ENCODE results near the gene SWI5.
"Not testable (repeated sequence)": the region's sequence is repeated elsewhere in the genome, so short reads cannot be mapped to it uniquely, and the experiment has no call there.

The SWI5 gene

DNA sequence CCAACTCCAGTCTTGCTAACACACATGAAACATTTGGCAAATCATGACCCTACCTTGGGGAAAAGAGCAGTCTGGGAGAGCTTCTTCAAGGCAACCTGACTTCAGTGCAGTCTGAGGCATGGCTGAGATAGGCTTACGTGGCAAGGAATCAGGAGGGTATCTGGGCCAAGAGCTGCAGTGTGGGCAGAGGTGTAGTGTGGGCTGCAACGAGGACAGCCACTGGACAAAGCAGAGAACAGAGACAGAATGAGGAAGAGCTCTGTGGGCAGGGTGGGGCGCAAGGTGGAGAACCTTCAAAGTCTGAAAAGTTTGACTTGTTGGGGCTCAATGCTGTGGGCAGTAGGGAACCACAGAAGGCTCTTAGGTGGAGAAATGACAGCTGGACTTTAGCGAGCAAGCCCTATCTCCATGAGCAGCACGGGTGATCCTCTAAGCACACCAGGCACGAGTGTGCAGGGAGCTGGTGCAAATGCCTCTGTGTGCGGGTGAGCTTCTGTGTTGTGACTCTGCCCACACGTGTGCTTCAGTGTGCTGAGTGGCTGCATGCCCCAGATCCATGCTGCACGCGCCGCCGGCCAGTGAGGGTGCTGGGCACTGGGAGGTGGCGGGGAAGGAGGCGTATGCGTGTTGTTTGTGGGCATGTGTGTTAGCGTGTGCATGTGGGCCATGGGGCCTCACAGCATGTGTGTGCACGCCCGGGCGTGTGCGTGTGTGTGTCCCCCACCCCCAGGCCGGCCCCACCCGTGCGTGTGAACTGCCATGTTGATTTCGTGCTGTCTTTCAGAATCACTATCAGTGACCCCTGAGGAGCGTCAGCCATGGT is 23.5 kb upstream of the SWI5 start:
- DNase-seq, result no peak

DNA sequence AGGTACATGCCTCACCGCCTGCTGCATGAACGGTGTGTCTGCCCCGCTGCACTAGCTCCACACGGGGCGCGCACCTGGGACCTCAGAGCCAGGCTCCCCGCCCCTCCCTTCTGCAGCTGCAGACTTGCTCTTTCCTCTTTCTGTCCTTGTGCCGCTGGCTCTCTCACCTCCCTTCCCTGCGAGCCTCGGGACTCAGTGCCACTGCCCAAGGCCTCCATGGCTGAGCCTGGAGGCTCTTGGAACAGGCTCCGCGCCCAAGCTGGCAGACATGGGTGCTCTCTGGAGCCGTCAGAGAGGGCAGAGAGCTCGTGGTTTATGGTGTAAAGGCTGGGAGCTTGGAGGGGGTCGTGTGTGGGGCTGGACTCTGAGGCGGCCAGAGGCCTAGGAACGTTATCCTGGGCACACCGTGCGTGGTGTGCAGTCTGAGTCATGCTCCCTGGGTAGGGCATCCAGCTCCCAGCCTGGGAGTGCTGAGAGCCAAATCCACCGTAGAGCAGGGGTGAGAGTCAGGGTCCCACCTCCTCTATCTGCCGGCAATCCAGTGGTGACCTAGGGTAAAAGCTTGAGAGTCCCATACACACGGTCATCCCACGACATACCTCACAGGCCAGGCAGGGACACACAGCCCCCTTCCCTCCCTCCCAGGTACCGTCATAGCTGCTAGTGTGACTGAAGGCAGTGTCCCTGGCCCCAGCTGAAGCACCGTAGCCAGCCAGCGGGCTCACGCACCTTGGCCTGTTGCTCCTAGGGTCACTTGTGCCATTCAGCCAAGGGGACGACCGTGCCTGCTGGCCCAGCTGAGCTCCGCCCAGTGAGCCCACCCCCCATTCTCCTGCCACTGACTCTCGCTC is 22.7 kb upstream of the SWI5 start:
- no peak for DNase-seq

DNA sequence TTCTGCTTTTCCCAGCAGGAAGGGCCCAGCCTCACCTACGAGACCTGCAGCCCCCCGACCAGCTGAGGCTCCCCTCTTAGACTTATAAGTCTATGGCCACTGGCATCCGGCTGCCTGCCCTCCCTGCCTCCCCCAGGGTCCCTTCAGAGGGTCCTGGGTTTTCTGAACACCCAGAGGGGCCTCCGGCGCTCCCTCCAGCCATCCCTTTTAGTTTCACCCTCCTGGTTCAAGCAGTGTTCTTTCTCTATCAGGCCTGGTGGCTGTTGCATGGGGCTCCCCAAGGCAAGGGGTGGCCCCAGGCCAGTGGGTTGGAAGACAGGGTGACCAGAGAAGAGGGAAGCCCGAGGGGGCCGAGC is 22.1 kb upstream of the SWI5 start:
- DNase-seq, result no peak

DNA sequence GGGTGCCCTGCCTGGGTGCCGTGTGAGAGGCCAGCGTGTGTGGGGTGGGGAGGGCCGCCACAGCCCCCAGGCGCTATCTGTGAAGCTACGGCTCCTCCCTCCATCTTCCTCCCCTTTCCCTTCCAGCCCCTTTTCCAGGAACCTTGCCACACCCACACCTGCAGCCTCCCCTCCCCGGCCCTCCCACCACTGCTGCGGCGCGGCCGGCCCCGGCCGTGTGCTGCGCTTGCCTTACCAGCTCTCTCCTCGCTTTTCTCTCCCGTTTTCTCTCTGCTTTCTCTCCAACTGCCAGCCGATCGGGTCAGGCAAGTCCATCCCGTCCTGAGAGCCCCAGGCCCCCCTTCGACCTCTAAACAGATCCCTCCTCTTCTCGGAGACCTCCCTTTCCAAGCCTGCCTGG is 21.7 kb upstream of the SWI5 start:
- no peak for DNase-seq

DNA sequence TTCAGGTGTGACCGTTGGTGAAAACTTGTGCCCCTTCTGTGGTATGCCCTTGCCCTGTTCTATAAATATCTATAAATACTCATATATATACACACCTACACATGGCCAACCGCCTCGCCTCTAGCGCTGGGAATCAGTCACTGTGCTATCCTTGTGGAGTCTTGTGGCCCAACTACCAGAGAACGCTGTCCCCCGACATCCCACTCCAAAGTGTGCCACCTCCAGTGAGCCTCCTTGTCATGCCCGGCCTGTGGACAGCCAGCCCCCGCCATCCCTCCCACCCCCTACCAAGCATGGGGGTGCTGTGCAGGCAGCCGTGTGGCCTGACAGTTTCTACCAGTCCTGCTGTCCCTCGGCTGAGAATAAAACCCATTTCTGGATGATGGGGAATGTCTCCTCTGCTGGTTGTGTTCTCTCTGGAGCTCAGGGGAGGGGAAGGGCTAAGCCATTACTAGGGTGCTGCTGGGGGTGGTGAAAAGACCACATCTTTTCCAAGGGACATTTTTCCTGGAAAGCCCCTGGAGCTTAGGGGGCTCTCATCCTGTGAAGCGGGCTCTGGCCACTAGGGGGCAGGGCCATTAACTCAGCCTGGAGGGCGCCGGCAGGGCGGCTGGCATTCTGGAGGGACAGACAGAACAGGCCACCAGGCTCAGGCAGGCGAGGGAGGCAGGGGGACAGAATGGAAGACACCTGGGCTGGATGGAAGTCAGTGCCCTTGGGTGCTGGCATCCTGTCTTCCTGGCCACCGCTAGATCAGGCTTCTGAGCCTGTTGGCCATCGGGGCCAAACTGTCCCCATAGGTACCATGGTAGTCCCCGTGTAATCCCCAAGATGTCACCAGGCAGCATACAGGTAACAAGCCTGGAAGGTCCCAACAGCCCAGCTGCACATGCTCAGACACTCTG is 21.0 kb upstream of the SWI5 start:
- peak; percentile 69 for DNase-seq

DNA sequence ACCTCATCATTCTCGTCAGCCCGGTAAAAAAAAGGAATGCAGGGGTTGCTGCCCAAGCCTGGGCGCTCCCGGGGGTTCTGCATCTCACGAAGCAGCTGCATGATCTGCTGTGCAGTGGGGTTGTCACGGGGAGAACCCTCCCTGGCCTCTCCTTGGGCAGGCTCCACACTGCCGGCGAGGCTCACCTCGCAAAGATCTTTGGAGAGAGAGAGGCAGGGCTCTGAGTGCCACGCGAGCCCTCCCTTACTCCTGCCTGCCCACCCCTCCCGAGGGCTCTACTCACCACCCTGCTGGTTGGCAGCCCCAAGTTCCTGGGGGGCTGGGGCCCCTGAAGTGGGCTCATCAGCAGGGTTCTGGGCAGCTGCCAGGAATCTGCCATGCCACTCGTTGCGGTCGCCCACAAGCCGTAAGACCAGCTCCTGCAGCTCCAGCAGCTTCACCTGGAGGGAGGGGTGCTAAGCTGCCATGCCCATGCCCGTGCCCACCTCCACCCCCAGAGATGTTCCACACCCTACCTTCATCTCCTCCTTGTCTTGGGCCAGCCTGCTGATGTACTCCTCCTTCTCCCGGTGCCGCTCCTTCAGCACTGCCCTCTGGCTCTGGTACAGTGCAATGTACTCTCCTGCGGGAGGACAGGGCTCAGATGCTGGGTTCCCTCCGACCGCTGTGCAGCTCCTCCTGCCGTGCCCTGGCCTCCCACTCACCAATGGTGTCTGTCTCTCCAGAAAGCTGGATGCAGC is 18.8 kb upstream of the SWI5 start:
- no peak for DNase-seq

DNA sequence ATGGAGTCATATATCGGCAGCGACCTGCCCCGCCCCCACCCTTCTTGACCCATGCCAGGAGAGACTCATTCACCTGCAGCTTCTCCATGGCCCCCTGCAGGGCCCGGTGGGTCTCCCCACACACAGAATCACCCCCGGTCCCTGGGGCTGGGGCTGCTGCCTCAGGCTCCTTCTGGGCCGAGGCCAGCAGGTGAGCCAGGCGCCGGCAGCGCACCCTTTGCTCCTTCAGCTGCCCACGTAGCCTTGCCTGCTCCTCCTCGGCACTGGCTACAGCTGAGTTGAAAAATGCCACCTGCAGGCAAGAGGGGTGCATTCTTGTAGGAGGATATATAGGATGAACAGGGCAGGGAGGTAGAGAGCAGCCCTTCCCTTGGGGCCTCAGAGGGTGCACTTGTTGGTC is 18.2 kb upstream of the SWI5 start:
- no peak for DNase-seq

DNA sequence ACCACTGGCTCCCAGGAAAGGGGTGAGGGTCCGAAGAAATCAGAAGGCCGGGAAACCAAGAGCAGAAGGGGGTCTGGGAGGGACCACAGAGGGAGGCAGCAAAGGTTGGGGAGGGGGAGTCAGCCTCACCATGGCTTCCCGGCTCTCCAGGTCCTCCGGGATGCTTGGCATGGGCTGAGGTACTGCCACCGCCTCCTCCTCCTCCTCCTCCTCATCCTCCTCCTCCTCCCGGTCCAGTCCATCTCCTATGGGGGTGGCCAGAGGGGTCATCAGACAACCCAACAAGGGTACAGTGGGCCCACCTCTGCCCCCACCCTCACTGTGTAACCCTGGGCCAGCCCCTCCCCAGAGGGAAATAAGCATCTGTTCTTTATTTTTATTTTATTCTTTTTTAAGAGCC is 17.8 kb upstream of the SWI5 start:
- DNase-seq, result no peak

DNA sequence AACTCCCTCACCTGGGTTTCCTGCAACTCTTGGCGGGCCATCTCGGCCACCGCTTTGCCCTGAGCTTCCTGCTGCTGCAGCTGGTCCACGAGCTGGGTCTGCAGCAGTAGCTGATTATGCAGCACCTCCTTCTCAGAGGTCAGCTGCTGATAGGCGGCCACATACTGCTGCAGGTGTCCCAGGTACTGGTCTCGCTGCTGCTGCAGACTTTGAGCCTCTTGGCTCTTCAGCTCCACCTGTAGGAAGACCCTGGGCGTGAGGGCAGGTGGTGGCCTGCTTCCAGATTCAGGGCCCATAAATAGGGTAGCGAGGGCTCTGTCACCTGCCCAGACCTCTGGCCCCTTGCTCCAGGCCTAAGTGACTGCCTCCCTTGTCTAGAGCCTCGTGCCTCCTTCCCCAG is 16.9 kb upstream of the SWI5 start:
- no peak for DNase-seq

DNA sequence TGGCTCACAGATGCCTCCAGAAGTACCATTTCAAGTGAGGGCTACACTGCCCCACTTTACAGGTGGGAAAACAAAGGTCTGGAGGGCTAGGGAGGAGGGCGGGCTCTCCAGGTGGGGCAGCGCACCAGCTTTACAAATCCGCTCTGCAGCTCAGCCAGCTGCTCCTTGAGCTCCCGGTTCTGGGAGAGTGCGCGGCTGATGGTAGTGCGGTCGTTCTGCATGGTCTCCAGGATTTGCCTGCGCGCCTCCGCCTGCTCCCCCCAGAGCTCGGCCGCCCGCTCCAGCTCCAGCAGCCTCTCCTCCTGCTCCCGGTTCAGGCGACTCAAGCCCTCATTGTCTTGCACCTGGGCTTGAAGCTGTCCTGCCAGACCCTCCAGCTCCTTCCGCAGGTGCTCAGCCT is 15.7 kb upstream of the SWI5 start:
- no peak for DNase-seq

DNA sequence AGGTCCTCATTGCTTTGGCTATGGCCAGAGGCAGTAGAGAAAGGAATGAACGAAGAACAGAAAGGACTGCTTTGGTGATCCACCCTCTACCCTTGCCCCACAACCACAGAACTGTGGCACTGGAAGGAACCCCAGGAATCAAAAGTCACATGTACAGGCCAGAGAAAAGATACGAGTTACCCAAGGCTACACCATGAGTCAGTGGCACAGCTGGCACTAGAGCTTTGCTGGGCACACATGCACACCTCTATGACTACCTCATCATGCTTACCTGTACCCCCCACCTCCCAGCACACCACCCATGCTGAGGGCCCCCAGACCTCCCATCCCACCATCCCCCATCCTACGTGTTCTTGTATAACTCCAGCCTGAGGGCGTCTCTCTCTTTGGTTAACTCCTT is 13.4 kb upstream of the SWI5 start:
- DNase-seq, result no peak

DNA sequence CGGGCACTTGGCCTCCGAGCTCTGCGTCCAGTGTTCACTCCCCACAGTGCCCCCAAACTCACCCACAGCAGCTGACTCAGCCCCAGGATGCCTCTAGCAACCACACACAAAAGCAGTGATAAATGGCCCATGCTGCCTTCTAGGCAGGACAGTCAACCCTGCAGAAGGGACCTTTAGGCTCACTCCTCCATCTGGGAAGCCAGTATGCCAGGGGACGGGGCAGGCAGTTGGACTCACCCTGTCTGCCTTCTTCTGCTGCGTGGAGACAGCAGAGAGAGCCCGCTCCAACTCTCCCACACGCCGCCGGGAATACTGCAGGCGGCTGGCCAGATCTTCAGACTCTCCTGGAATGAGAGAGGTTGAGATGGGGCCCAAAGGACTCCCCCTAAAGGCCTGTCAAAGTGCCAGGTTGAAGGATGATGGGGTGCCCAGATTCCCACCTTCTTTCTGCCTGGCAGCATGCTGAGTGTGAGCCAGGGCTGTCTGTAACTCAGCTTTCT is 10.7 kb upstream of the SWI5 start:
- DNase-seq, result no peak

DNA sequence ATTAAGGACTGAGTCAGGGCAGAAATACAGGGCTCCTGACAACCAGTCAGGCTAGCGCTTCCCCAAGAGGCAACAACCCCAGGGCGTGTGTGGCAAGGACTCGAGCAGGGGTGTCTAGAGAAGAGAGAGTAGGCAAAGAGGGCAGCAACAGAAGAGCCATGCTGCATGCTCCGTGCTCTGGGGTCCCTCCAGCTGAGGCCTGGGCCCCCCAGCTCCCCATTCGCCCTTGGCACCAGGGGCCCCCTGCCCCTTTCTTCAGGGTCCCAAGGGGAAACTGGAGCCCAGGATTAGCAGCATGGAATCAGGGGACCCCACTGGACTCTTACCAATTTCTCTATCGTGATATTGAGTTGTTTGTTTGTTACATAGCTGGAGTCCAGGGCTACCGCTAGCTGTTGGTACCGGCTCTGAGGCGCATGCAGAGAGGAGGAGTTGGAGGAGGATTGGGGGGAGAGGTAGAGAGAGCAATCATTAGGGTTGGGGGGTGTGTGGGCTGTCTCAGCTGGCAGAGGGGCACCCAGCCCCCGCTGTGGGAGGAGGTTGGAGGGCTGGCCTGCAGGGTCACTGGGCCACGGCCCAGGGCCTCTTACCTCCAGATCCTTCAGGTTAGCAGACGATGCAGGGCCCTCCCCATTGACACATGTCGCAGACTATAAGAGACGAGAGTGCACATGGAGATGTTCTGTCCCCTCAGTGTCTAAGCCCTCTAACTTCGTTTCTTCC is 9.0 kb upstream of the SWI5 start:
- no peak for DNase-seq

DNA sequence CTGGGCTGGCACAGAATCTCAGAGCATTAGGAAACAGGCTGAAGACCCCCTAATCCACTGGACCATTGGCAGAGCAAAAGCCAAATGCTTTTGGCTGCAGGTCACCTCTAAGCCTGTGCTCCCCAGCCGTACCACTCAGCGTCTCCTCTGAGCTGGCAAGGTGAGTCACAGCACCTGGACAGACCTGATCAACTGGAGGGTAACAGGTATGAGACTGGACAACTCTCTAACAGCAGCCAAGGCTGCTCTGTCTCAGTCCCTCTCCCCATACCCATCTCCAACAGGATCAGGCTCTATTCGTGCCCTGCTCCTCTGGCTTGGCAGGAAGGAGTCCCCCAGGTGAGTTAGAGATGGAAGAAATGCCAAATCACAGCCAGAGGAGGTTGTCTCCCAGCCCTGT is 5.0 kb upstream of the SWI5 start:
- no peak for DNase-seq

DNA sequence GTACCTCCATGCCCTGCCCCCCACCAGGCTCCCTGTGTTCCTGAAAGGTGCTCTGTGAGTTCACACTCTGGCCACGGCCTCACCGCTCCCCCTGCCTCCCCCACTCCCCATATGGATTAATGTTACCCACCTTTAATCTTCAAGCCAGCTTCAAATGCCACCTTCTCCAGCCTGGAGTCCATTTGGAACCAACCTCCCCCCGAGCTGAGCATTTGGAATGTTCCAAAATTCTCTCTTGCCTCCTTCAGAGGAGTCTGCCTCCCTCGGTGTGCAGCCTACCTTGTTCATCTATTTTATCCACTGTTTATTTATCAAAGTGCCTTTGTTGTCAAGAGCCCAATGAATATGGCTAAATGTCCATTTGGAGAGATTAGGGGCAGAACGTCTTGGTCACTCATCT is 4.6 kb upstream of the SWI5 start:
- DNase-seq, result no peak

DNA sequence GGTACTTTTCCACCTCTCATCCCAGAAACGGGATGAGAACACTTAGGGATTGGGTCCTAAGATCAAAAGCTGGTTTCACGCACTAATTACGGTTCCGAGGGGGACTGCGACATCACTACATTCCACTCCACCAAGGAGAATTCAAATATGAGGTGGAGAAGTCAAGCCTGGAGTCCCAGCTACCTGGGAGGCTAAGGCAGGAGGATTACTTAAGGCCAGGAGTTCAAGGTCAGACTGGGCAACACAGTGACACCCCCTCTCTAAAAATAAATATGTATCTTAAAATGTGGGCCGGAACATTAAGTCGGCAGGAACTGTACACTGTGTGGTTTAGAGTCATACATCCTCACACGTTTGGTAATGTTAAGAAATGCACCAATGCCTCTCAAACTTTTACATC is 1.8 kb upstream of the SWI5 start:
- DNase-seq, result no peak

DNA sequence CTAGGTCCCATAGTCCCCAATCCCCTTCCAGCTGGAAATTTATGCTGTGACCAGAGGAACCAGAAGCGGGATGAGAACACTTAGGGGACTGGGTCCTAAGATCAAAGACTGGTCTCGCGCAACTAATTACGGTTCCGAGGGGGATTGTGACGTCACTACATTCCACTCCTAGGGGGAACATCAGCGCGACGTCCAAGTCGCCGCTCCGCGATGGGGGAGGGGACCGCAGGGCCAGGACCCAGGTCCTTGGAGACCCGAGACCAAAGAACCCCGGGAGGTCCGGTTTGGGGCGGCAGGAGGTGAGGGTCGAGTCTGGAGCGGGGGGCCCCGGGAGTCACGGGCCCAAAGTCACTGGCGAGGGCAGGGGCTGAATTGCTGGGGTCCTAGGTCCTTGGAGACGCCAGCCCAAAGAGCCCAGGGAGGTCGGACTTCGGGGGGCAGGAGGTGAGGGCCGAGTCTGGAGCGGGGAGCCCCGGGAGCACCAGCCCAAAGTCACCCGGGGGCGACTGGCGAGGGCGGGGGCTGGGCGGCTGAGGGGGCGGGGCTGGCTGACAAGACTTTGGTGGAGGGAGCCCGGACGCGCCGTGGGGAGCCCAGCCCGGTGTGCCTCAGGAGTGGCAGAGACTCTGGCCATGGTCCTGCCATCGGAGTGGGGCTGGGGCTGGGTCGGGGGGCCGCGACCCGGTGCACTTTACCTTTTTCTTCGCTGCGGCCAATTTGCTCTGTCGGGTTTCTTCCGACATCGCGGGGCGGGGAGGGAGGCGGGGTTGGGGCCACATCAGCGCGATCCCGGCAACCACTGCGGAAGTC is 673 bp upstream of the SWI5 start, which contains the start of gene GOLGA2:
GOLGA2 (minus strand) TSS at position 810 of the 810 bp plus-strand sequence; CDS start at position 779, 31 bp downstream.
- DNase-seq, result peak; percentile 45

DNA sequence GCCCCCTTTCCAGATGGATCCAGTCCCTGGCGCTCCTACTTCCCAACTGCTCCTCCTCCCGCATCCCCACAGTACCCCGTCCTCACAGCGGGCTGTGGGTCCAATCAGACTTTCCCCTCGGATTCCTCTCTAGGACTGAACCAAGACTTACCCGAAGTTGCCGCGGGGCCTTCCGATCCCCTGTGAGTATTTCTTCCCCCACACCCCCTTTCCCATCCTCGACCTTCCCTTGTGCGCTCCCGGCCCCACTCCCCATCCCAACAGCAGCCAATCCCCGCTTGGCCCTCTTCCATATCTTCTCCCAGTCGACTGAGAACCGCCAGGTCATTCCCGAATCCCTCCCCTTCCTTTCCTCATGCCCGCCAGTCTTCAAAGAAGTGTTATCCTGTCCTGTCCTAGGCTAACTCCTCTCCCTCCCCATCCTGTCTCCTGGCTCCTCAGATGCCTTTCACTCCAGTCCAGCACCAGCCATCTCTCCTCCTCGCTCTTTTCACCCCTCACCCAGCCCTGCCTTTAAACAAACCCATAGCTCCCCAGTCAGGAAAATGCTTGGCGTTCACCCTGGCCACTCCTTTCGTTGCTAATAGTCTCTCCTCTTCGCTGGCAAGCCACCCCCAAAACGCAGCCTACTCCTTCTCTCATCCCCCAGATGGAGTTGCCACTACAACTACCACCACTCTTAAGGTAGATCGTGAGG is 646 bp downstream of the SWI5 start:
- no peak for DNase-seq

DNA sequence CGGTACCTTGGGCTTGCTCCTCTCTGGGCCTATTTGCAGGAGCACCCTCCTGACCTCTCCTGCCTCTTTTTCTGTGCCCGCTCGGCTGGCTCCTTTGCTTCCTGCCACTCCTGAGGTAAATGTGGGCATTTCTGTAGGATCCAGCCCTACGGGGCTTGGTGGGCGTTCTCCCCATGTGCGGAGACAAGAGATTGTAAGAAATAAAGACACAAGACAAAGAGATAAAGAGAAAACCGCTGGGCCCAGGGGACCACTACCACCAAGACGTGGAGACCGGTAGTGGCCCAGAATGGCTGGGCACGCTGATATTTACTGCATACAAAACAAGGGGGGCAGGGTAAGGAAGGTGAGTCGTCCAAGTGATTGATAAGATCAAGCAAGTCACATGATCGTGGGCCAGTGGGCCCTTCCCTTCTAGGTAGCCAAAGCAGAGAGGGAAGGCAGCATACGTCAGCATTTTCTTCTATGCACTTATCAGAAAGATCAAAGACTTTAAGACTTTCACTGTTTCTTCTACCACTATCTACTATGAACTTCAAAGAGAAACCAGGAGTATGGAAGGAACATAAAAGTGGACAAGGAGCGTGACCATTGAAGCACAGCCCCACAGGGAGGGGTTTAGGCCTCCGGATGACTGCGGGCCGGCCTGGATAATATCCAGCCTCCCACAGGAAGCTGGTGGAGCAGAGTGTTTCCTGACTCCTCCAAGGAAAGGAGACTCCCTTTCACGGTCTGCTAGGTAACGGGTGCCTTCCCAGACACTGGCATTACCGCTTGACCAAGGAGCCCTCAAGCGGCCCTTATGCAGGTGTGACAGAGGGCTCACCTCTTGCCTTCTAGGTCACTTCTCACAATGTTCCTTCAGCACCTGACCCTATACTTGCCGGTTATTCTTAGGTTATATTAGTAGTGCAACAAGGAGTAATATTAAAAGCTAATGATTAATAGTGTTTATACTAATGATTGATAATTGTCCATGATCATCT is 3.3 kb downstream of the SWI5 start:
- not testable (repeated sequence) for DNase-seq
